ENCODE measurements around the gene SLIT1.

The SLIT1 gene

GRCh38 chr10:96955794-96956193 lies 230.0 kb downstream of the SLIT1 start:
- DNase-seq, result no peak

DNA sequence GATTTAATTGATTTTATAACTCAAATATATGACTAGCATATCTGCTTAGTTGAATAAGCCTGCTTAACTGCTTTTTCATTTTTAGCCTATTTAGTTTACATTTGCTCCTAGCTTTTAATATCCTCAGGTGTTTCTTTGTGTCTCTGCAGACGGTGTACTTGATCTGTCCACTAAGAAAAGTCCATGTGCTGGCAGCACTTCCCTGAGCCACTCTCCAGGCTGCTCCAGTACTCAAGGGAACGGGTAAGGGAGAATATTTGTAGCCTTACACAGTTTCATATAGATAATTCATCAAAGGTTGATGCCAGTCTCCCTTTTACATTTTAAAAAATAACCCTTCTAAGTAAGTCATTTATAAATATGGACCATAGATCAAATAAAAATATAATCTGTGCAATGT lies 233.8 kb downstream of the SLIT1 start:
- no peak for DNase-seq

GRCh38 chr10:96949039-96949683 lies 236.6 kb downstream of the SLIT1 start:
- DNase-seq, result no peak
